BE2C (cell line): Measurements from ENCODE around the gene SLC25A1.

ENCODE experiments used
- DNase-seq: peaks from one replicate; pipeline ENCODE4 v3.0.0-alpha.2; 2020
- H3K27me3 ChIP-seq: fragments of 250-450 bp; sonication (Bioruptor Pico); 2 replicates; pipeline ENCODE4 v1.5.1; 2020; ENCODE audit warnings: mild to moderate bottlenecking
- H3K36me3 ChIP-seq: fragments of 250-450 bp; sonication (Bioruptor Pico); 2 replicates; pipeline ENCODE4 v1.5.1; 2020; ENCODE audit warnings: mild to moderate bottlenecking
- H3K4me1 ChIP-seq: fragments of 250-450 bp; sonication (Bioruptor Pico); 2 replicates; pipeline ENCODE4 v1.5.1; 2020
- H3K4me3 ChIP-seq: 2 replicates; pipeline ENCODE4 v1.5.1; 2011; ENCODE audit warnings: low read depth, low read length
- H3K9me3 ChIP-seq: fragments of 250-450 bp; sonication (Bioruptor Pico); 2 replicates; pipeline ENCODE4 v1.5.1; 2020
- CTCF ChIP-seq: IDR thresholded peaks from 2 replicates; pipeline ENCODE4 v1.5.1; 2012; ENCODE audit warnings: mild to moderate bottlenecking, low read depth, low read length

The SLC25A1 gene

GRCh38 chr22:19201869-19202798 is 23.6 kb upstream of the SLC25A1 start:
- no peaks in the 10 kb centered on the region for H3K9me3 ChIP-seq
- no peak overlapping the region for H3K4me3 ChIP-seq
- H3K4me1 ChIP-seq, result no peaks in the 10 kb centered on the region; the same call in 1 of the 2 replicates
- TF ChIP-seq CTCF, result no peak
- H3K36me3 ChIP-seq, result no peaks in the 10 kb centered on the region
- DNase-seq, result no peak
- no peaks in the 10 kb centered on the region for H3K27me3 ChIP-seq

- H3K36me3 ChIP-seq, result no peaks in the 10 kb centered on the region
- DNase-seq, result no peak
- no peaks in the 10 kb centered on the region for H3K27me3 ChIP-seq
- no peak overlapping the region for H3K4me3 ChIP-seq
- TF ChIP-seq CTCF, result no peak
- no peaks in the 10 kb centered on the region; the same call in 1 of the 2 replicates for H3K4me1 ChIP-seq
- no peaks in the 10 kb centered on the region for H3K9me3 ChIP-seq
Measured at GRCh38 chr22:19201130-19201868, 22.8 kb upstream of the SLC25A1 start.

- no peaks in the 10 kb centered on the region for H3K27me3 ChIP-seq
- H3K9me3 ChIP-seq, result no peaks in the 10 kb centered on the region
- no peaks in the 10 kb centered on the region; the same call in 1 of the 2 replicates for H3K4me1 ChIP-seq
- TF ChIP-seq CTCF, result no peak
- no peaks in the 10 kb centered on the region for H3K36me3 ChIP-seq
- no peak overlapping the region for H3K4me3 ChIP-seq
- DNase-seq, result no peak
Measured at GRCh38 chr22:19199479-19199878, 20.9 kb upstream of the SLC25A1 start.

GRCh38 chr22:19197997-19198865 is 19.7 kb upstream of the SLC25A1 start:
- no peak for TF ChIP-seq CTCF
- H3K4me1 ChIP-seq, result no peaks in the 10 kb centered on the region
- H3K27me3 ChIP-seq, result no peaks in the 10 kb centered on the region
- no peak overlapping the region for H3K4me3 ChIP-seq
- H3K36me3 ChIP-seq, result no peaks in the 10 kb centered on the region
- DNase-seq, result no peak
- H3K9me3 ChIP-seq, result no peaks in the 10 kb centered on the region

- no peaks in the 10 kb centered on the region for H3K27me3 ChIP-seq
- no peak for TF ChIP-seq CTCF
- H3K36me3 ChIP-seq, result no peaks in the 10 kb centered on the region
- no peak overlapping the region for H3K4me3 ChIP-seq
- DNase-seq, result no peak
- H3K9me3 ChIP-seq, result no peaks in the 10 kb centered on the region
- no peaks in the 10 kb centered on the region for H3K4me1 ChIP-seq
Measured at GRCh38 chr22:19196841-19197612, 18.5 kb upstream of the SLC25A1 start.
